Right hindlimb (tissue), 1 donor: ENCODE measurements around the gene RBM45.

Experiments used
- DNase-seq: peaks from one replicate; pipeline ENCODE4 v3.0.0-alpha.2; 2018

The RBM45 gene

GRCh38 chr2:178163395-178163794 lies 51.2 kb downstream of the RBM45 start:
- no peak for DNase-seq

GRCh38 chr2:178163911-178164310 lies 51.7 kb downstream of the RBM45 start:
- no peak for DNase-seq

GRCh38 chr2:178173657-178174056 lies 61.4 kb downstream of the RBM45 start:
- no peak for DNase-seq

GRCh38 chr2:178177066-178177679 lies 64.9 kb downstream of the RBM45 start:
- no peak for DNase-seq
